Thyroid gland (tissue), 4 donors: ENCODE measurements around the gene PSMD9.

Source experiments
- CTCF ChIP-seq, 6 experiments: fragments of 200-600 bp in 3 of 6; fragments of 450-650 bp in 3 of 6; sonication (generic) in 3 of 6; IDR thresholded peaks; one replicate each; pipeline ENCODE4 v1.5.1; 2016 to 2019; ENCODE audit warnings: antibody characterized with exemption in 6 of 6, mild to moderate bottlenecking in 2 of 6, inconsistent platforms in 1 of 6, moderate library complexity in 1 of 6
- POLR2A ChIP-seq, 2 donors: fragments of 450-650 bp; IDR thresholded peaks; one replicate each; pipeline ENCODE4 v1.6.1; 2017; ENCODE audit warnings: antibody characterized with exemption in 2 of 2, mild to moderate bottlenecking in 2 of 2, moderate library complexity in 1 of 2

DNA sequence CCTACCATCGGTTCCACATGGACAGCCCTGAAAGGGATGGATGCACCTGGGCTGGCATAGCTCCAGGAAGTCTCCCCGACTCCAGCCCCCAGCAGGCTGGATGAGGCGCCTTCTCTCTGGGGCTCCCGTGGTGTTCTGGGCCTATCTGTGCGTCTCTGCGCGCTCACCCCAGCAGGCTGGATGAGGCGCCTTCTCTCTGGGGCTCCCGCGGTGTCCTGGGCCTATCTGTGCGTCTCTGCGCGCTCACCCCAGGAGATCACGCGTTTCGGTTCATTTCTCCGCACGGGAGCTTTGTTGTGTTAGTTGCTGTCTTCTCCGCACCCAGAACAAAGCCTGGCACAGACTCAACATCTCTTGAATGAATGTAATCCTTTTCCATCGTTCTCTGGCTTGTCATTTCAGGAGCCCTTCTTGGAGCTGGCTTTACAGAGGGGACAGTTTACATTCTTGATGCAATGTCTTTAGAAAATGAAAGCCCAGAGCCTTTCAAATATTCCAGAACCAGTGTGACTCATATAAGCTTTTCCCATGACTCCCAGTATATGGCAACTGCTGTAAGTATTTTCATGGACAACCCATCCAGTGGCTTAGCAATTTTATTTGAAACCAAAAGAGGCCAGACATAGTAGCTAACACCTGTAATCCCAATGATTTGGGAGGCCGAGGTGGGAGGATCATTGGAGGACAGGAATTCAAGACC is 70.1 kb downstream of the PSMD9 start:
- TF ChIP-seq CTCF (IDR thresholded peaks at IDR 0.05), result no peak
- no peak for TF ChIP-seq POLR2A (IDR thresholded peaks at IDR 0.05)
